Gastrocnemius medialis (tissue), 4 donors: ENCODE results near the gene DPM2.

Experiments
- CTCF ChIP-seq, 5 experiments: fragments of 450-650 bp in 3 of 5; fragments of 200-600 bp in 2 of 5; sonication (generic) in 2 of 5; IDR thresholded peaks in 4 of 5; conservative IDR thresholded peaks in 1 of 5; 1 replicate in 4 of 5; 2 replicates in 1 of 5; pipeline ENCODE4 v1.5.1; 2016 to 2019; ENCODE audit warnings: antibody characterized with exemption in 5 of 5, mild to moderate bottlenecking in 3 of 5, moderate library complexity in 3 of 5
- POLR2A ChIP-seq, 2 donors: fragments of 450-650 bp; IDR thresholded peaks; one replicate each; pipeline ENCODE4 v1.6.1; 2017; ENCODE audit warnings: antibody characterized with exemption in 2 of 2, mild to moderate bottlenecking in 2 of 2, moderate library complexity in 2 of 2

- no peak for TF ChIP-seq CTCF (IDR thresholded peaks at IDR 0.05 in 4 of 5, conservative IDR thresholded peaks at IDR 0.05 in 1 of 5)
- TF ChIP-seq POLR2A (IDR thresholded peaks at IDR 0.05), result no peak
These were observed 24.0 kb downstream of the DPM2 start for GRCh38 chr9:127913682-127914081.
